Left ventricle myocardium inferior (tissue), 1 donor: ENCODE data around the gene CUX1. TPM values are rescaled to one million over a fixed set of nuclear protein-coding genes. Genes with fewer than 3 reads are reported as not detected.

Experiments
- DNase-seq: peaks from one replicate; pipeline ENCODE4 v3.0.0-alpha.2; 2020
- H3K27ac ChIP-seq: fragments of 200-600 bp; replicated peaks from 2 replicates; pipeline ENCODE4 v1.8.0; 2021
- H3K27me3 ChIP-seq: fragments of 200-600 bp; 2 replicates; pipeline ENCODE4 v1.8.0; 2021; ENCODE audit warnings: low read depth
- H3K36me3 ChIP-seq: fragments of 200-600 bp; 2 replicates; pipeline ENCODE4 v1.8.0; 2021
- H3K4me1 ChIP-seq: fragments of 200-600 bp; 2 replicates; pipeline ENCODE4 v1.8.0; 2021
- H3K4me3 ChIP-seq: fragments of 200-600 bp; 2 replicates; pipeline ENCODE4 v1.8.0; 2021; ENCODE audit warnings: mild to moderate bottlenecking, moderate library complexity
- H3K9me3 ChIP-seq: fragments of 200-600 bp; replicated peaks from 2 replicates; pipeline ENCODE4 v1.8.0; 2021
- CTCF ChIP-seq: fragments of 200-600 bp; IDR thresholded peaks from 2 replicates; pipeline ENCODE4 v1.8.0; 2021; ENCODE audit warnings: antibody characterized with exemption, mild to moderate bottlenecking, borderline replicate concordance
- intact Hi-C: fragments of 100-400 bp; cut with micrococcal nuclease; formaldehyde crosslinking; loops from one replicate; pipeline ENCODE4 v1.11.0; 2022
- total RNA-seq: library from RNA; stranded (reverse); fragmentation: NEBNext Ultra II Directional; extraction: Animal tissue kit (Norgen Biotek cat#: 25700); gene quantifications from one replicate; pipeline ENCODE4 v1.2.1, GENCODE V29; 2021
- donor health status: DM: no; HTN: yes; CAD: no; lungs with severe emphysema.

CUX1 gene
- total RNA-seq, 1 donor from 2014 or later = 125 TPM

- intact Hi-C loops = no loop called here
- no peaks in the 10 kb centered on the region for H3K36me3 ChIP-seq
- DNase-seq = no peak
- no peak for TF ChIP-seq CTCF
- H3K4me3 ChIP-seq = no peak overlapping the region
- peaks cover 21% of the 10 kb centered on the region for H3K4me1 ChIP-seq
- H3K9me3 ChIP-seq = no peaks in the 10 kb centered on the region
- peaks cover 28% of the 10 kb centered on the region for H3K27me3 ChIP-seq
- no peak overlapping the region for H3K27ac ChIP-seq
Measured at GRCh38 chr7:102291056-102291915, 473.9 kb downstream of the CUX1 start.

- no peak overlapping the region for H3K27ac ChIP-seq
- H3K27me3 ChIP-seq = peaks cover 28% of the 10 kb centered on the region
- DNase-seq = no peak
- H3K36me3 ChIP-seq = no peaks in the 10 kb centered on the region
- no peaks in the 10 kb centered on the region for H3K9me3 ChIP-seq
- intact Hi-C loops = no loop called here
- H3K4me3 ChIP-seq = no peak overlapping the region
- peaks cover 20% of the 10 kb centered on the region for H3K4me1 ChIP-seq
- no peak for TF ChIP-seq CTCF
Measured at GRCh38 chr7:102291916-102292267, 474.5 kb downstream of the CUX1 start.

GRCh38 chr7:102292813-102293798 lies 475.7 kb downstream of the CUX1 start:
- no peak for TF ChIP-seq CTCF
- Histone ChIP-seq H3K4me3 (no peak overlapping the region), H3K36me3 (no peaks in the 10 kb centered on the region), H3K4me1 (peaks cover 8% of the 10 kb centered on the region), H3K27me3 (peaks cover 32% of the 10 kb centered on the region), H3K27ac (no peak overlapping the region), H3K9me3 (no peaks in the 10 kb centered on the region)
- intact Hi-C loops = no loop called here
- DNase-seq = no peak

- H3K27ac ChIP-seq = no peak overlapping the region
- intact Hi-C loops = no loop called here
- no peak overlapping the region for H3K4me3 ChIP-seq
- peaks cover 46% of the 10 kb centered on the region for H3K27me3 ChIP-seq
- no peaks in the 10 kb centered on the region for H3K36me3 ChIP-seq
- H3K9me3 ChIP-seq = no peaks in the 10 kb centered on the region
- peaks cover 7% of the 10 kb centered on the region for H3K4me1 ChIP-seq
- TF ChIP-seq CTCF = no peak
- no peak for DNase-seq
Measured at GRCh38 chr7:102294589-102294988, 477.2 kb downstream of the CUX1 start.

GRCh38 chr7:102295346-102296178 lies 478.1 kb downstream of the CUX1 start:
- Histone ChIP-seq H3K27me3 (peaks cover 55% of the 10 kb centered on the region), H3K27ac (no peak overlapping the region)
- intact Hi-C loops = no loop called here

More at GRCh38 chr7:102295346-102296178, 478.1 kb downstream of the CUX1 start:
- DNase-seq = no peak
- Histone ChIP-seq H3K9me3 (no peaks in the 10 kb centered on the region), H3K36me3 (no peaks in the 10 kb centered on the region), H3K4me3 (no peak overlapping the region), H3K4me1 (peaks cover 10% of the 10 kb centered on the region)
- no peak for TF ChIP-seq CTCF
